Measurements from ENCODE around the gene PLA2G1B.
"Not testable (repeated sequence)": the region's sequence is repeated elsewhere in the genome, so short reads cannot be mapped to it uniquely, and the experiment has no call there.

DNA sequence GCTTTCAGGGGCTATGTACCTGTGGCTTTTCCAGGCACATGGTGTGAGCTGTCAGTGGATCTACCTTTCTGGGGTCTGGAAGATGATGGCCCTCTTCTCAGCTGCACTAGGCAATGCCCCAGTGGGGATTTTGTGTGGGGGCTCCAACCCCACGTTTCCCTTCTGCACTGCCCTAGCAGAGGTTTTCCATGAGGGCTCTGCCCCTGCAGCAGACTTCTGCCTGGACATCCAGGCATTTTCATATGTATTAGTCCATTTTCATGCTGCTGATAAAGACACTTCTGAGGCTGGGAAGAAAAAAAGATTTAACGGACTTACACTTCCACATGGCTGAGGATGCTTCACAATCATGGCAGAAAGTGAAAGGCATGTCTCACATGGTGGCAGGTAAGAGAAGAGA, 8.8 kb upstream of the PLA2G1B start:
- not testable (repeated sequence) for TF ChIP-seq POLR2A, CTCF (IDR thresholded peaks at IDR 0.05)

Measured in lower leg skin (tissue), 3 donors.